HG02885 (cell line): ENCODE measurements around the gene CLK4.
A peak's percentile ranks its signal among the peaks of the same experiment; 100 is the strongest.

ENCODE experiments used
- ATAC-seq: cut with Tn5 transposase; IDR thresholded peaks from one replicate; pipeline ENCODE4 v1.9.1; 2021; ENCODE audit warnings: mild to moderate bottlenecking; ENCODE audit not compliant: unreplicated experiment, poor library complexity

CLK4 gene

GRCh38 chr5:178626484-178627258 is at the start of gene CLK4:
Gene CLK4 (minus strand): TSS chr5:178627050. CDS start chr5:178623416, 3,634 bp downstream.
- ATAC-seq: peak; percentile 83

- no peak for ATAC-seq
Measured at GRCh38 chr5:178675922-178676321, 49.1 kb upstream of the CLK4 start.

GRCh38 chr5:178674334-178674733 is 47.5 kb upstream of the CLK4 start:
- ATAC-seq: no peak

GRCh38 chr5:178673801-178674295 is 47.0 kb upstream of the CLK4 start:
- no peak for ATAC-seq

GRCh38 chr5:178672630-178673029 is 45.8 kb upstream of the CLK4 start:
- no peak for ATAC-seq

- no peak for ATAC-seq
Measured at GRCh38 chr5:178671602-178672144, 44.8 kb upstream of the CLK4 start.

- no peak for ATAC-seq
Measured at GRCh38 chr5:178670351-178670885, 43.6 kb upstream of the CLK4 start.

GRCh38 chr5:178668579-178668978 is 41.7 kb upstream of the CLK4 start:
- ATAC-seq: no peak

GRCh38 chr5:178667688-178668087 is 40.8 kb upstream of the CLK4 start:
- no peak for ATAC-seq

GRCh38 chr5:178667101-178667500 is 40.3 kb upstream of the CLK4 start:
- no peak for ATAC-seq

- ATAC-seq: no peak
Measured at GRCh38 chr5:178664141-178664540, 37.3 kb upstream of the CLK4 start.

- no peak for ATAC-seq
Measured at GRCh38 chr5:178662541-178662860, 35.7 kb upstream of the CLK4 start.

GRCh38 chr5:178661836-178662540 is 35.1 kb upstream of the CLK4 start:
- ATAC-seq: no peak

- no peak for ATAC-seq
Measured at GRCh38 chr5:178651046-178651810, 24.4 kb upstream of the CLK4 start.

GRCh38 chr5:178650214-178650613 is 23.4 kb upstream of the CLK4 start:
- no peak for ATAC-seq

GRCh38 chr5:178649580-178649979 is 22.7 kb upstream of the CLK4 start:
- ATAC-seq: no peak

GRCh38 chr5:178644826-178645545 is 18.1 kb upstream of the CLK4 start:
- ATAC-seq: no peak

- no peak for ATAC-seq
Measured at GRCh38 chr5:178642351-178642909, 15.6 kb upstream of the CLK4 start.

GRCh38 chr5:178641711-178642110 is 14.9 kb upstream of the CLK4 start:
- ATAC-seq: no peak
